NCI-H2196 (cell line): ENCODE results near the gene ATOH8.

Experiments
- DNase-seq: peaks from one replicate; lab custom pipeline; 2025; ENCODE audit not compliant: unreplicated experiment; lab: John Stamatoyannopoulos, UW

Gene ATOH8

DNA sequence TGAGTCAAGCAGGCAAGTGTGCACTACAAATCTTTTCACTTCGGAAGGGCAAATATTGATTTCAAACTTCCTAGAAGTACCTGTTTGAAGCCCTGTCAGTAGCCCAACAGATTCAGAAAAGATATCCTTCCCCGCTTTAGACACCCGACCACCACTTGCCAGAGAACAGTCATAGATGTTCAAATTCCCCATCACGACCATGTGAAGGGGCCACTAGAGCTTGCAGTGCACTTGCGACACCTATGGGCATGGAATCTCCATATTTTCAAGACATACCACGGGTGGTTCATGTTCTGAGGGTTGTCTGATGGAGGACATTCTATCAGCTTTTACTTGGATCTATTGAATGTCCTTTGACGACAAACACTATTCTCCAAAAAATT is 35.8 kb upstream of the ATOH8 start:
- no peak for DNase-seq

DNA sequence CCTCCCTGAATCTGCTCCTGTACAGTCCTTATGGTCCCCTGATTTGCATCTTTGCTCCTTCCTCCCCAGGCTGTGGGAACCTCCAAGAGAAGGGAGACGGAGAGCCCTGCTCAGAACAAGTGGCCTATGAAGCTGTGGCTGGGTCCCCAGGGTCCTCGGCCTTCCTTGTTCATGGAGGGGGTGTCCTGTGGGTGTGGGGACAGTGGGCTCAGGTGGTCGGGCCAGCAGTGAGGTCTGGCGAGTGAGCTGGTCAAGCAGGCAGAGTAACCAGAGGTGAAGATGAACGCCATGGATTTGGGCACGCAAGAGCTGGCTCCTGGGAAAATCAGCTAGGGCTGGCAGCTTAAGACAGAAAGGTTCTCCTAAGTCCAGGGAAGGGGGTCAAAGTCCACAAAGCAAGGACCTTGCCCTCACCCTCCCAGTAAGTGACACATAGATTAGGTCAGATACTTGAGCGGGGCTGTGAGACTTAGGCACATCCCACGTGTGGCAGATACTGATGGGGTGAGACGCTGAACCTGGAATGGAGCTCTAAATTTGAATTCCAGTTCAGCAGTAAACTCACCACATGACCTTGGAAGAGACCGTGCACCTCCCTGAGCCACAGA is 34.8 kb upstream of the ATOH8 start:
- no peak for DNase-seq

DNA sequence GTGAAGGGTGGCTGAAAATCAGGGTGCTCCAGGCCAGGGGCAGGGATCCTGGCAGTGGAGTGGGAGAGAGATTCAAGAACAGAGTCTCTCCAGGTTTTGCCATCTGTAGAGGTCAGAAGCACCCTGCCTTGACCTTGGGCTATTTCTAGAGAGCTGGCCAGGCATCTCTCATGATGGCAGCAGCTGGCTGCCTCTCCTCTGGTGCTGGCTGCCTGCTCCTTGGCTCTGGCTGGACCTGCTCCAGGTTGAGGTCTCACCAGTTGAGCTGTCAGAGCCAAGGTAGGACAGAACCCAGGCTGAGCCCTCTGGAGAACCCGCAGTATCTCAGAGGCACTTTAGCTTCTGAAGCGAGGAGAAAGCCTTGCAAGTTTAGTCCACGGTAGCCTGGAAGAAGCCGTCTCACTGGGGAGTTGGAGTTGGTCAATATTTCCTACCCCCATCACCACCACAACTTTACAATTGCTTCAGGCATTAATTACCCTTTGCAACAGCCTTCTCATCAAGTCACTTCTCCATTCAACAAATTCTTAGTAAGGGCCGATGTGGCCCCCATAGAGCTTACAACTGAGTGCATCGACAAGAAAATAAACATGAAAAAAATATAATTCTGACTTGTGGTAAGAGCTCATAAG is 34.1 kb upstream of the ATOH8 start:
- DNase-seq = no peak

DNA sequence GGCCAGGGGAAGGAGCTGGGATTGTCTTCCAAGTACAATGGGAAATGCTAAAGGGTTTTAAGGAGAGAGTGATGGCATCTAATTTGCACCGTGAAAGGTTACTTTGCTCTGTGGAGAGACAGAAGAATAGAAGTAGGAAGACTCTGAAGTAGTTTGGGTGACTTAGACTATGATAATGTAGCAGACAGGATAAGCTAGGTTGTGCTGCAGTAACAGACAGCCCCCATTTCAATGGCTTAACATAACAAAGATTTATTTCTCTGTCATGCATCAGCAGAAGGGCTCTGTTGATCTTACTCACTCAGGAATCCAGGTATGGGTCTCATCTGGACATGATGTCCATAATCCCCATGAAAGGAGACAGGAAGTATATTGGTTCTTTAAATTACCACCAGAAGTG is 33.3 kb upstream of the ATOH8 start:
- no peak for DNase-seq

DNA sequence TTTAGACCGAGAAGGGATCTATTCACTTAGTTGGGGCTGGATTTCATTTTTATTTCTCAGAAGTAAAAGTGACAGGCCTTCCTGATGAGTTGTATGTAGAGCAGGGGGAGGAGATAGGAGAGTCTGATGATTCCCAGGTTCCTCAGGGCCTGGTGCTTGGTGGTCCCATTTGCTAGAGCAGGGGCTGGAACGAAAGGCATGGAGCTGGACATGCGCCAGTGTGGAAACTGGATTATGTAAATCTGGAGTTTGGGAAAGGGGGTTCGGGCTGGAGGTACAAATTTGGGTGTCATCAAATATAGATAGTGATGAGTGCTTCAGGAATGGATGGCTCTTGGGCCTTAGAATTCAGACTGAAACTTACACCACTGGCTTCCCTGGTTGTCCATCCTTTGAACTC is 32.1 kb upstream of the ATOH8 start:
- DNase-seq = no peak

DNA sequence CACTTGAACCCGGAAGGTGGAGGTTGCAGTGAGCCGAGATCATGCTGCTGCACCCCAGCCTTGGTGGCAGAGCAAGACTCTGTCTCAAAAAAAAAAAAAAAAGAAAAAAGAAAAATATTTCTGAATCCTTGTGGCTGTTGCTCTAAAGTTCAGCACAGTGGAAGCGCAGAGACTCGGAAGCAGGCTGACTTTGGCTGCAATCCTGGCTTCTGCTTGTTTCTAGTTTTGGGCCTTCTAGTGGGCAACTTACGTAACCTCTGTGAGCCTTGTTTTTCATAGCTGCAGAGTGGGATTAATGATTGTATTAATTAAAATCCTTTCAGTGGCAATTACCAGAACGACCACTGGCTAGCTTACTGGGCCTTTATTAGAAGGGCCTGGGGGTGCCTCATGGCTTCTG is 31.3 kb upstream of the ATOH8 start:
- DNase-seq = no peak

DNA sequence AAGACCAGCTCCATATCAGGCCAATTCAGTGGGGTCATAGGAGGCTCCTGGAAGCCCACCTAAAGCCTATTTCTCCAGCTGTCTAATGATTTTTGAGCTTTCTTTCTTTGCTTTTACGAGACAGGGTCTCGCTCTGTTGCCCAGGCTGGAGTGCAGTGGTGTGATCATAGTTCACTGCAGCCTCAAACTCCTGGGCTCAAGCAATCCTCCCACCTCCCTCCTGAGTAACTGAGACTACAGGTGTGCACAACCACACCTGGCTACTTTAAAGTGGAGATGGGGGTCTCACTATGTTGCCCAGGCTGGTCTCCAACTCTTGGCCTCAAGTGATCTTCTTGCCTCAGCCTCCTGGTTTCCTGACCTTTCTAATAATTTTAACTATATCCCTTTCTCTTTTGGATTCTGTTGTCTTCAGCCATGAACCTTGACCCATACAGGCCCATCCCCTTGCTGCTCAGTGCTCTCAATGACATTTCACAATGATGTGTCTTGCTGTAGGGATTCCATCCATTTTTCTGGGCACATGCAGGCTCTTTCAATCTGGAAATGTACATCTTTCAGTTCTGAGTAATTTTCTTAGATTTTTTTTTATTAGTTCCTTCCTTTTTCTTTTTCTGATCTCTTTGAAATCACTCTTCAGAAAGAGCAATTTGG is 30.0 kb upstream of the ATOH8 start:
- DNase-seq = no peak

DNA sequence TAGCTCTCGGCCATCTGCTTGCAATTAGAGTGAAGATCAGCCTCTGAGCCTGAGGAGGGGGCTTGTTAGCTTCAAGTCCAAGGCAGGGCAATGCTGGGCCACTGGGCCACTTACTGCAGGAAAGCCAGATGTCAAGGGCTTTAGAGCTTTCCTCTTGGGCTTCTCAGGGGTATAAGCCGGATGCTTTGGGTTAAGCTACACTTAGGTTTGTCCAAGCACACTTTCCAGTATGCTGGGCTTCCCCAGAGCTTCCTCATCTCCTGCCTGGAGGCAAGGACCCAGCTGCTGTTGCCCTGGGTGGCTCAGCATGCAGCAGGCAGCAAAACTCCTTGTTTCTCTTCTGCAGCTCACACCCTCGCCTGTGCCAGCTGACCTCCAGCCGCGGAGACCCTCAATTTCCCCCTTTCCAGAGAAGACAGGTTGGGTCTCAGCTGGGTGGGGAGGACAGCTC is 29.0 kb upstream of the ATOH8 start:
- no peak for DNase-seq

DNA sequence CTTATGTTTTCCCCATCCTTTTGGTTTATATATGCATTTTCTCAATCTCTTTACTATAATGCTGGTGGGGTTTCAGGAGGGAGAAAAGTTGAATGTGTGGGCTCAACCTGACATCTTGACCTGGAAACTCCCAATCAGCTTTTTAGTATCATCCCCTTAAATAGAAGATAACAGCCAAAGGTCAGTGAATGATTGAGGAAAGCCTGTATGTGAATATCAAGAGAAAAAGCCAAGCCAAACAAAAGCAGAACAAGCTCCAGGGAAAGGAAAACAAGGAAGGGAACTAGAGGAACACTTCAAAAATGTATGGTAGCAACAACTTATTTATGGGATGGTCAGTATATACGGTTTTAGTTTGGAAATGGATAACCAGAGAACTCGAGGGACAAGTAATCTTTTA is 28.3 kb upstream of the ATOH8 start:
- DNase-seq = no peak

DNA sequence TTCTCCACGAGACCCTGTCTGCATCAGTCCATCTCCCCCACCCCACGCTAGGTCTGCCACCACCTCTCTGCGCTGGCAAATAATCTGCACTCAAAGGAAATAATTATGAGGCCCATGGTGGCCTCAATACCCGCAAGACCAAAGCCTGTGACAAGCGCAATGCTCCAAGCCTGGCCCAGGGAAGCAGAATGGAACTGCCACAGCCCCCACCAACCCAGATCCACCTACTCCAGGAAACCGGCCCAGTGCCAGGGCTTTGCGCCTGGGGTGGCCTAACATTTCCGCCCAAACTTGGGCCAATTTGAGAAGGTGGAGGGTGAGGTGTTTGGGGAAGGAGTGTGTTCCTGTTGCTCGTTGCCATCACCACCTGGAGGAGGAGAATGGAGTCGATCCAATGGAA is 26.0 kb upstream of the ATOH8 start:
- no peak for DNase-seq

DNA sequence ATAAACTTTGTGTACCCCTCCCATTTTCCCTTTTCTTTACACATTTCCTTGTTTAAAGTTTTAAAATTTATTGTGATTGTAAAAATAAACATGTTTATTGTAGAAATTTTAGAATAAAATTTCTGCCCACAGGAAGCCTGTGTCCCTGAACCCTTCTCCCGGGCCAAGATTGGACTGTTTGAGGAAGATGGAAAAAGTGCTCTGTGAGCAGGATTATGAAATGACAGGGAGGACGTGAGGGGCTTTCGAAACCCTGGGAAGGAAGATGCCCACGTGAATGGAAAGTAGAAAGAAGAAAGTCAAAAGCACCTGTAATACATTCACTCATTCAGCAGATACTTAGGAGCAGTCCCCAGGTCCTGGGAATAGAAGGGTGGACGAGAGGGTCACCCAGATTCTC is 25.4 kb upstream of the ATOH8 start:
- DNase-seq = no peak

DNA sequence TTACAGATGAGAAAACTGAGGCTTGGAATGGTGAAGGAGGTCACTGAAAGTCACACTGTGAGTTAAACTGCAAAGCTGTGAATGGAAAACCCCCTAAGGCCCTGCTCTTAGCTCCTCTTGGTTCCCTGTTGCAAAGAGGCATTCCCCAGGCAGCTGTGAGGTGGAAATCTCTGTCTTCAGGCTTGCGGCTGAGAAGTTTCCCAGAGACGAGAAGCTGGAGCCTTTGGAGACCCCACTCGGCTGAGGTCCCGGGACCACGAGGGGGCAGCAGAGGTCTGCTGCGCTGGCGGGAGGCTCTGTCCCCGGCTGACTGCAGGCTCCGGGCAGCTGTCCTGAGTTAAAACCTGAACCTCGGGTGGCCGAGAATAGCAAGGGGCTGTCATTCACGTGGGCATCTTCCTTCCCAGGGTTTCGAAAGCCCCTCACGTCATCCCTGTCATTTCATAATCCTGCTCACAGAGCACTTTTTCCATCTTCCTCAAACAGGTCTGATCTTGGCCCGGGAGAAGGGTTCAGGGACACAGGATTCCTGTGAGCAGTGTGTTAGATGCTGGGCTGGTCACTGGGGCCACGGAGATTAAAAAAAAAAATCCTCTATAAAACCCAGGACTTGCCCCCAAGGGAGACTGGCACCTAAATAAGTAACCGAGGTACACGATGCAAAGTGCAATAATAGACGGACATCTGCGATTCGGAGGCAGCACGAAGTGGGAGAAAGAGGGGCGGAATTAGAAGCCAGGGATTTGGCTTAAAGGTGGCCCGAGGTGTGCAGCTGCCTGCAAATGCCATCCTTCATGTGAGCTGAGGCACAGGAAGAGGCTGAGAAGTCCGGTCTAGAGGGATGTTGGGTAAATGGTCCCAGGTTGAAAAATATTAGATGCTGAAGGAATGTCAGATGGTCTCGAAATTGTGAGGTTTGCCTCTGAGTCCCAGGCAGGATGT is 24.6 kb upstream of the ATOH8 start:
- peak; percentile 67 for DNase-seq

DNA sequence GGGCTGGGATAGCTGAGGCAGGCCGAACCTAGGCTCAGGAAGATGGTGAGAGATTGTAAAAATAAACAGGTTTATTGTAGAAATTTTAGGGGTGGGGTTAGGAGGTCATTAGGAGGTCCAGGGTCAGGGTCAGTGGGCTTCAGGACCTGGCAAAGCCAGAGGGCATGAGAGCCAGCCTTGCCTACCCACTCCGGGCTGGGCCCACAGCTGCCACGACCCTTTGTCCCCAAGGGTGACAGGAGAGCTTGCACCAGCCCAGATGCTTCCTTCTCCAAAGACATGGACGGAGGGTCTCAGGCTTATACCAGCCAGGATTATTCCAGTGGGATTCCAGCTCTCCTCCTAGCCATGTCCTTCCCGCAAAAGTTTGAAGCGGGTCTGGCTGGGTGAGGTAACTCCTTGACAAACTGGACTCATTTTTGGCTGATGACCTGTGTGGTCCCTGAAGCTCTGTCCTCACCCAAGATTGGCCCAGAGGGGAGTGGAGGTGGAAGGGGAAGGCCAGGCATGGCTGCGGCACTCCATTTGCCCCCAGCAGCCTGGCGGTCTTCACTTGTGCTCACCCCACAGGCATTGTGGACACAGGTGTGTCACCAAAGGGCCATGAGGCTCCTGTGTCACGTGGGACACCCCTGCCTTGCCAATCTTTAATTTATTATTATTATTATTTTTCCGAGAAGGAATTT is 23.8 kb upstream of the ATOH8 start:
- DNase-seq = no peak

DNA sequence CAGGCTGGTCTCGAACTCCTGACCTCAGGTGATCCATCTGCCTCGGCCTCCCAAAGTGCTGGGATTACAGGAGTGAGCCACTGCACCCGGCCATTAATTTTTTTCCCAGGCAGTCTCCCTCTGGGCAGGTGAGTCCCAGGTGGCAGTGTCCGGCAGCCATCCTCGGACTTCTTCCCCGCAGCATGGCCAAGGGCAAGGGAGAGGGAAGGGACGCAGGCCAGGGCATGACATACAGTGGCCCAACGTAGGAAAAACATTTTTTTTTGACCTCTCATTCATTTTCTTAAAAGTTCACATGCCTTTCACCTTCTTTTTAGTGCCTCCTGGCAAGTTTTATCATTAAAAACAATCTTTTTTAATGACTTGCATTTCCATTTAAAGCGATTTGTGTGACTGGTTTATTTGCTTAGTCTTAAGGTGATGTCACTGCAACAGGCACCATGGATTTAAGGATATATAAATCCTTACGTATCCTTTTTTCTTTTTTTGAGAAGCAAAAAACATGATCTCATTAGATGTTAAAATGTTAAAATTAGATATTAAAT is 23.0 kb upstream of the ATOH8 start:
- DNase-seq = no peak

DNA sequence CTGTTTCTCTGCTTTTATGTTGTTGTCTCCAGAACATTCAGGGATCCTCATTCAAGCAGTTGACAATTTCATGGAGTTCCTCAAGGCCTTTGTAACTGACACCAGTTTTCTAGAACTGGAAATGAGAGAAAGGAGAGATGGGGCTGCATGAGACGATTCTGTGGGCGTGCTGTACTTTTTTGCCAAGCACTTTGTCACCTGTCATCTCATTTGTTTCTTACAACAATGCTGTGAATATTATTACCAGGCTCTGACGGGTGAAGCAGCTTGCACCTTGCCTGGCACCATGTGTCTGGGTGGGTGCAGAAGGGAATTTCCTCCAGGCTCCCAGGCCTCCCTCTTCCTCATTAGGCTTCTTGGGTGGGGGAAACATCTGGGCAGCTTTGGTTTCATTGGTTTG is 22.2 kb upstream of the ATOH8 start:
- DNase-seq = no peak

DNA sequence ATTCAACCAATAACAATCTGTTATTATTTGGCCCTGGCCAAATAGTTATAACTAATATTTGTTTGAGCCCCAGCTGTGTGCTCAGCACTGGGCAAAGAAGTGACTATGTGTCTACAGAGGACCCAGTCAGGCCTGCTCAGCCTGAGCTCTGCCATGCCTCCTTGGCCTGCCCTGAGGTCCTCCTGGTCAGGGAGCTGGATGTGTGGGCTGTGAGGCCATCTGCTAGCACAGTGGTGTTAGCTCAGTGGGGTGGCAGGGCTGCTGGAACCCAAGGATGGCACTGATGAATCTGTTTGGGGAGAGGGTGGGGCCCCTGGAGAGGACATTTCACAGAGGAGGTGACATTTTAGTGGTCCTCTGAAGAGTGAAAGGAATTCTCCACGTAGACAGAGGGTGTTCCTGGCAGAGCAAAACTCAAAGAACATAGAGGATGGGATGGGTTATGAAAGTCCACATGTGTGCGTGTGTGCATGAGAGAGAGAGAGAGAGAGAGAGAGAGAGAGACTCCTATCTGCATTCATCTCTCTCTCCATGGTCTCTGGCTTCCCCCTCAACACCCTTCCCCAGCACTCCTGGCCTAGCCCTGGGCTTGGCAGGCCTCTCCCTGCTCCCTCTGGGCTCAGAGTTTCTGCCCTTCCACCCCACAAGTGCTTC is 21.2 kb upstream of the ATOH8 start:
- no peak for DNase-seq

DNA sequence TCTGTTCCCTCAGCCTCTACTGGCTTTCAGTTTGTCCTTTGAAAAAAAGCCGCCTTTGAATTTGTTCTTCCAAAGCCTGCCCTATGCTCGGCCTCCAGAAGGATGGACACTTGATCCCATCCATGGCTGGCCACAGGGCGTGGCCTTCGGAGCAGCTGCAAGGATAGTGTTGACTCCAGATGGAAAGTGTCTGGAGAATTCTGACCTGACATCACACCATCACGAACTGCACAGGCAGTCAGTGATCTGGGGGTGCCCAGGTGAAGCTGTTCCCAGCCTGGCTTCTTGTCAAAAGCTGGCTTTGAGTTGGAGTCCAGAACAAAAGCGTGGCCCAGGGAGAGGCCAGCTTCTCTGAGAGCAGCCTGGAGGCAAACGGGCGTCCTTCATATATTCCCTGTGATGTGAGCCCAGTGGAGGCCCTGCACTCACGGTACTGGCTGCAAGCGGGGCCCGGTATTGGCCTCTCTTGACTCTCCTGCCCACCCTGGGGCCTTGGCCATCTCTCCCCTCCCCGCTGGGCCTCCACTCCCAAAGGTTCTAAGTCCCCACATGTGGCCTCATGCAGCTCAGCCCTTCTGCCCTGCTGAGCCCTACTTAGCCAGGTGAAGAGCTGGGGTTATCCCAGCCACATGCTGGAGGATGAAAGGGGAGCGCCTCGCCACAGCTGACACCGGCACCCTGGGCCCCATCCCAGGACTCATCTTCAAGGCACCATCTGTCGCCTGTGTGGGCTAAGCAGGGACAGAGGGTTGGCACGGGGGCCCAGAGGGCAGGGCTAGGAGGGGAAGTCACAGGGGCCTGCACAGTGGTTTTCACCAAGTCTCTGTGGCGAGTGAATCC is 20.4 kb upstream of the ATOH8 start:
- peak; percentile 32 for DNase-seq

DNA sequence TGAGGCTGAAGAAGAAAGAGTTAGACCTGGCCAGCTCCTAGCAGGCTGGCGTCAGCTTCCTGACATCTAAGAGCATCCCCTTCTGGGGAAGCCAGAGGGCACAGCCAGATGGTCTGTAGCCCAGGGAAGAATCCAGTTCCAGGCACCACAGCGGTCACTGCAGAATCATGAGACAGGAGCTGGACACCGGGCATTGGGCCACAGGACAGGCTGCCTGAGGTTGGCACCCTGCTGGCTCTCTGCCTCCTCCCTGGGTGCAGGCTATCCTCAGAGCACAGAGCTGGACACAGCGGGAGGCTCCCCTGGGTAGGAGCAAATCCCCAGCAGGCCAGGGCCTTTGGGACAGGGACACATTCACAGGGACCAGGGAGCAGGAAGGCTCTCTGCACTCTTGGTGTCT is 19.8 kb upstream of the ATOH8 start:
- DNase-seq = no peak

DNA sequence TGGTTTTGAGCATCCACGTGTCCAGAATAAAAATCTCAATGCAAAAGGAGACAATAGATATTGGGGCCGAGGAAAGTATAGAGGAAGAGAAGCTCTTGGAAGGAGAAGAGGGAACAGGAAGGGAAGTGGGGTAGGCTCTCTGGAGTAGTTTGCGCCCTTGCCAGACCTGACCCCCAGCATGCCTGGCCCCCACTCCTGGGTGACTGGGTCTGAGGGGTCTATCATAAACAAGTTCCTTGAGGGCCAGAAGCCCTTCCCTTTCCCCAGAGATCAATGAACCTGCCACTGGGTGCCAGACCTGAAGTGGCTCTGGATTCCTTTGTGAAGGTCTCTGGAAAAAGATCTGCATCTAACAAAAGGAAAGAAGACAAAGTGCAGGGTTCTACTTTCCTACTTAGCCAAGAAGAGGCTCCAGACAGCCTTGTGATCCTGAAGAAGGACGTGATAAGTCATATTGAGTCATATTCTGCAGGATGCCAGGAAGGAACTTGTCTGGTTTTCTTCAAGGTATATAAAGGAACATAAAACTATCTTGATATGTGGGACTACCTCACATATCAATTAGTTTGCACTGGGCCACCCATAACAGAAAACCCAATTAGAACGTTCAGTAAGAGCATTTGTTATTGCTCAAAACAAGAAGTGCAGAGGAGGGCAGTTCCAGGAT is 18.7 kb upstream of the ATOH8 start:
- DNase-seq = no peak
